Fibroblast of skin of right quadriceps (primary cell): ENCODE measurements around the gene MAP10.
A peak's percentile ranks its signal among the peaks of the same experiment; 100 is the strongest.

Source experiments
- DNase-seq: peaks from one replicate; pipeline ENCODE4 v3.0.0-alpha.2; 2013

Gene MAP10

GRCh38 chr1:232798920-232799319 is 6.3 kb upstream of the MAP10 start:
- DNase-seq = no peak

GRCh38 chr1:232806186-232806510 is 932 bp downstream of the MAP10 start:
- no peak for DNase-seq

DNA sequence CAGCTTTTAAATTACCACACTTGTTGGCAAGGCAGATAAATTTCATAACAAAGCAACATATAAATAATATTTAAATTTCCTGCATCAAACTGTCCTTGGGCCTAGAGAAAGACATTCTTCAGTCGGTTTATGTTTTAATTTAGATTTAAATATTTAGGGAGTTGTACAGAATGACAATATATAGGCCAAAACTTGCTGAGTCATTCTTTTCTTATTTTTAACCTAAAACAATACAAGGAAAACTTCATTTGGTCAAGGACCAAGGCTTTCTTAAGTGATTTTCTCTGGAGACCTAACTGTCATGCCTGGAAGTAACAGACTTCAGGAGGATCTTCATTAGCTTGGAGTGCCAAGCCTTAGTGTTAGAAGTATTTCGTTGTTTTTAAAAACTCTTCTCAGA is 5.6 kb downstream of the MAP10 start:
- no peak for DNase-seq

- no peak for DNase-seq
These were observed 7.3 kb downstream of the MAP10 start for GRCh38 chr1:232812560-232812959.

GRCh38 chr1:232813097-232813496 is 7.9 kb downstream of the MAP10 start:
- DNase-seq = no peak

DNA sequence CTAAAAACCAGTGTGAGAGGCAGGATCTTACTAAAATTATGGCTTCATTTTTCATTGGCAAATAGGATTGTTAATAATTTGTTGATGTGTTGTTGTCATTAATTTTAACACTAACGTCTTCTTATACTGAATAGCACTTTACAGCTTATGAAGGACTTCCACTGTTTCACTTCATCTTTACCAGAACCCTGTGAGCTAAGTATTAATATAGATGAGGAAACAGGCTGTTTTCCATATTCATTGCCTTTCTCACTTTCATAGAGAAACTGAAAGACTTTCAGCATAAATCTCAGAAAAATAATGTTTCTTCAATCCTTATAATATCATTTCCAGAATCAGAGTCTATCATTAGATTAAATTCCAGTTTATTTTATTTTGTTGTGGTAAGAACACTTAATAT is 8.5 kb downstream of the MAP10 start:
- no peak for DNase-seq

GRCh38 chr1:232816324-232816723 is 11.1 kb downstream of the MAP10 start:
- DNase-seq = no peak

- no peak for DNase-seq
These were observed 12.8 kb downstream of the MAP10 start for GRCh38 chr1:232818040-232818439.

DNA sequence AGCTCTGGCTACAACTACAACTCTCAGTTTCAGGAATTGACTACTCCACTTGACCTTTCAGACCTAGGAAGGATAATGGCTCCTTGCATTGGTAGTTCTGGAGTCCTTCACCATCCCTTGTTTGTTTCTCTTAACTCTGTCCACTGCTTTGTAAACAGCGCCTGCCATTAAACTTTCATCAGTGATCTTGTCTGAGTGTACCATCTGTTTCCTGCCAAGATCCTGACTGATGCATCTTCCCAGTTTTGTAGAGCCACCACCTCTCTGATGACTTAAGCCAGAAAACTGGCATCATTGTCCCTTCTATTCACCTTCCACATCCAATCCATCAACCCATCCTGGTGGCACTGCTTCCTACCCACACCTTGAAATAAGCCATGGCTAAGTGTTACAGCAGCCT is 15.2 kb downstream of the MAP10 start:
- no peak for DNase-seq

DNA sequence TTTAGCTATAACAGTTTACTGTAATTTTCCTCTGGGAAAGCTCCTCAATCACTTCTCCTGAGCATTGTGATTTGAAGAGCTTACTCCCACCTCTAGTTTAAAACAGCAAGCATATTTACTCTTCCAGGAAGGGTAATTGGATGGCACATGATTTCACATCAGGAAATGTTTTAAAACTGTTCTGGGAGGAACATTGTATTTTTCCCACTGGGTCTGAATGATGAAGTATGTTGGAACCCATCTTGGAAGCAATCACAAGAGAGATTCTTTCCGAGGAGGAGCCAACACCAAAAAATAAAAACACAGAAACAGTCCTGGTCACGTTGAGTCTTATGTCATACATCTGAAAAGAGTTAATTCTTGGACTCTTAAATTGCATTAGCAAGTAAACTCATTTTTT is 17.3 kb downstream of the MAP10 start:
- DNase-seq = no peak

GRCh38 chr1:232826318-232826717 is 21.1 kb downstream of the MAP10 start:
- DNase-seq = no peak

GRCh38 chr1:232830661-232831060 is 25.4 kb downstream of the MAP10 start:
- DNase-seq = no peak

DNA sequence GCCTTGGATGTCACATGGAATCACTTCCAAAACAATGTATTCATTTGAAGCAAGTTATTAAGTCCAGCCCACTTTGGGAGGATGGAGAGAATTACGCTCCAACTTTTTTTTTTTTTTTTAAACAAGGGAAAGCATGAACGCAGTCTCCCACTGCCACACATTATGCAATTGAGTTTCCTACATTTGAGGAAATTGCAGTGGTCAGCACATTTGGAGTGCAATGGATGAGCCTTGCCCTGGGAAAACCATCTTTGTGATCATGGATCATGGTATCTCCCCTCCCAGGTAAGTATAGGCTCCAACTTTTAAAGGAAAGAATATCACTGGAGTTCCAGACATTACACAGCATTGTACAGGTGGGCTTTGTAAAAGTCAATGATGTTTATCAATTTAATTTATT is 26.7 kb downstream of the MAP10 start:
- DNase-seq = no peak

DNA sequence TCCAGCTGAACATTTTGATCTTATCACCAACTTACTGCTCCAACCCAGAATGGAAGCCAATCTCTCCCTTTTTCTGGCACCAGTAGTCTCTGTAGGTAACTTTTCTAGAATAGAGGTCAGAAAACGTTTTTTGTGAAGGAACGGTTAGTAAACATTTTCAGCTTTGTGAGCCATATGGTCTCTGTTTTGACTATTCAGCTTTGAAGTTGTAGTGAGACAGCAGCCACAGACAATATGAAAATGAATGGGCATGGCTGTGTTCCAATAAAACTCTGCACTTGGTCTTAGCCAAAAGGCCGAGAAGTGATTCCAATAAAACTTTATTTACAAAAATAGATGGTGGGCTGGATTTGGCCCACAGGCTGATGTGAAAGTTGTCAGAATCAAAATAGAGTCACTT is 28.9 kb downstream of the MAP10 start:
- DNase-seq = no peak

- DNase-seq = no peak
These were observed 29.9 kb downstream of the MAP10 start for GRCh38 chr1:232835166-232835565.

DNA sequence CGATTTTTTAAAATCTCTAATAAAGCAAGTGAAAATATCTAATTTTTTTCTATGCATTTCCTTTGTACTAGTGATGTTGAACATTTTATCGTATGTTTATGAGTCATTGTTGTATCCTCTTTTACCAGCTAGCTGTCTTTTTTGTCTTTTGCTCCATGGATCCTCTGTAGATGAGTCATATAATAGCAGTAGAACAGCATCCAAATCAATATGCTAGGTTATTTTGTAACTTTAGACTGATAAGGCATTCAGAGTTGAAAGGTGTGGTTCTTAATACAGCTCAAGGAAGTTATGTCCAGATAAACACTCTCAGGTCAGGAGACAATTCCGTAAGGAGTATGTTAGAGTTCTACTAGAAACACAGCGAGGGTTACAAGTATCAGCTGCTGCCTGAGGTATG is 31.9 kb downstream of the MAP10 start:
- DNase-seq = peak; percentile 25

DNA sequence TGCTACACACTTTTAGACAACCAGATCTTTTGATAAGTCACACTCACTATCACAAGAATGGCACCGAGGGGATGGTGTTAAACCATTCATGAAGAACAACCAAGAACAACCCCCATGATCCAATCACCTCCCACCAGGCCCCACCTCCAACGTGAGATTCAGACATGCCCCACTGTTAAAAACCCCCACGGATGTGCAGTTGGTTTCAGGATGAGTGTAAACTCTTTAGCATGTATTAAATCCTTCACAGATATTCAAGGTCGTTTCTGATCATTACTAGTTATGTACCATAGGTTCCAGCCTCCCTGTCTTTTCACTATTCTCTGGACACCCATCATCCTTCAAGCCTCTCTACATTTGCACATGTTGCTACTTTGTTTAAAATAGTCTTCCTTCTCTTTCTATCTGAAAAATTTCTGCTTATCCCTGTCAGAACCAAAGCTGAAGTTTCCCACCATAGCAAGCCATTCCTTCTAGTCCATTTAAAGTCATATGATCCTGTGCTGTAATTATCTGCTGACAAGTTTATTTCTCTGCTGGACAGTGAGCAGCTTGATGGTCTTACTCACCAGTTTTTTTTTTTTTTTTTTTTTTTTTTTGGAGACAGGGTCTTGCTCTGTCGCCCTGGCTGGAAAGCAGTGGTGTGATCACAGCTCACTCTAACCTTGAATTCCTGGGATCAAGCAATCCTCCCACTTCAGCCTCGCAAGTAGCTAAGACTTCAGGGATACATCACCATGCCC is 36.8 kb downstream of the MAP10 start:
- no peak for DNase-seq

DNA sequence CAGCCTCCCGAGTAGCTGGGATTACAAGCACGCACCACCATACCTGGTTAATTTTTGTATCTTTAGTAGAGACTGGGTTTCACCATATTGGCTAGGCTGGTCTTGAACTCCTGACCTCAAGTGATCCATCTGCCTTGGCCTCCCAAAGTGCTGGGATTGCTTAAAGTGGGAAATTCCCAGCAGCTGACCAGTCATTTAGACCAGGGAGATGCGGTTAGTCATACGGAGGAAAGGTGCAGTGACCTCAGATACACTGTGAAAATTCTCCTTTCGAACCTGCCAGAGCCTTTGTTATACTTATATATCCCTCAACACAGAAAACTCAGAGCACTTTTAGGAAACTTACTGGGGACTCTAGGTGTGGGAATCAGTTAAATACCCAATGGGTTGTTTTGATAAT is 39.6 kb downstream of the MAP10 start:
- DNase-seq = no peak

DNA sequence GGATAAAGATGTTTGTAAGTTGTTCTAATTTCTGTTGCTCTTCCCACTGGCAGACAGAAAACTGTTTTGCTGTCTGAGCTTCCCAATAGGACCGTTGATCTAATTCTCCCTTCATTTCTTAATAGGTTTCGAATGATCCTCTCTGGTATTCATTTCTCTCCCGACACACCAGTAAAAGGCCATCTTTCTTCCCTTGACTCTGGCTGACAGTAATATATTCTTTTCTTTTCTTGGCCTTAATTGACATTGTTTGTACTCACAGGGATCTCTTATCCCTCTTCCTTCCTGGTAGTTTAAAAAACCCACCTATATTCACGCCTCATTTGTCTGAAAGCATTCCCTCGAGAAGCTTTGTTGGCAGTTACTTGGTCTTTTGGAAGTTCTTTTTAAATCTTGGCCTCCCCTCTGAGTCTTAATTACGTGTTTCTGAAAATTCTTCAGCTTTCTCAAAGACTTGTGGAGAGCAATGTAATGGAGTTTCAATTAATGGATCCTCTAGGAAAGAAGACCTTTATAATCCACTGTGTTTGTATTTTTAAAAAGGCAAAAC is 40.3 kb downstream of the MAP10 start:
- no peak for DNase-seq

GRCh38 chr1:232851532-232851931 is 46.3 kb downstream of the MAP10 start:
- DNase-seq = no peak

DNA sequence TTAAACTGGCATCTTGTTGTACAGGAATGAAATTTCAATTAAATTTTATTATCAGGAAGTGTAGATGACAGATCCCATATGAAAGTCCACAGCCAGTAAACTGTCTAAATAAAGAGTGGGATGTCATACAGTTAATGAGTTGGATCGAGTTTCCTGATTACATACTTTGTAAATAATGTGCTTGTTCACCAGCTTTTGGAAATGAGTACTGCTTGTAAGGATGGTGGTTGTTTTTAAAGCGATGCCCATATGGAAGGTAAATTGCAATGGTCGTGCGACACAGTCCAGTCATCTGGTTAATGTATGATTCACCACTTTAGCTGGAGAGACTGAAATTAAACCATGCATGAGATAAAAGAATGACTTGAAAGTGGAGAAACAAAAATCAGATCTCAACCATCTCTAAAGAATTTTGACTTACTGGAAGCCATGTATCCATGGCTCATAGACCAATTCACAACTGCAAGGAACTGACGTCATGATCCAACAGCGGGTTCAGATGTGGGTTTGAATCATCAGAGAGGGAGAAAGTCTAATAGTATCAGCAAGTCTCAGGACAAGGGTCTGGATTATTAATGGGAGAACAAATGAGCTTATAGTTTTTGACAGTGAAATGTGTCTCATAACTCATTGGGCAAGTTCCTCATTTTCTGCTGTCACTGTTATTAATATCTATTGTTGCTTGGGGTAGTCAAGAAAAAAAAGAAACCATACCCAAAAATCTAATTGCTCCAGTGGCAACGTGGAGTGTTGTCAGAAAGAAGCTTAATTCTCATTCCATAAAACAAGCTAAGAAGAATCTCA is 49.0 kb downstream of the MAP10 start:
- DNase-seq = peak; percentile 91

GRCh38 chr1:232854798-232855159 is 49.6 kb downstream of the MAP10 start:
- DNase-seq = no peak

- DNase-seq = no peak
These were observed 51.3 kb downstream of the MAP10 start for GRCh38 chr1:232856541-232856940.
